HG03097 (cell line): Measurements from ENCODE around the gene FBXO15.

ENCODE experiments used
- ATAC-seq: cut with Tn5 transposase; IDR thresholded peaks from one replicate; pipeline ENCODE4 v1.9.1; 2021; ENCODE audit not compliant: unreplicated experiment, low FRiP score

The FBXO15 gene, protein sequence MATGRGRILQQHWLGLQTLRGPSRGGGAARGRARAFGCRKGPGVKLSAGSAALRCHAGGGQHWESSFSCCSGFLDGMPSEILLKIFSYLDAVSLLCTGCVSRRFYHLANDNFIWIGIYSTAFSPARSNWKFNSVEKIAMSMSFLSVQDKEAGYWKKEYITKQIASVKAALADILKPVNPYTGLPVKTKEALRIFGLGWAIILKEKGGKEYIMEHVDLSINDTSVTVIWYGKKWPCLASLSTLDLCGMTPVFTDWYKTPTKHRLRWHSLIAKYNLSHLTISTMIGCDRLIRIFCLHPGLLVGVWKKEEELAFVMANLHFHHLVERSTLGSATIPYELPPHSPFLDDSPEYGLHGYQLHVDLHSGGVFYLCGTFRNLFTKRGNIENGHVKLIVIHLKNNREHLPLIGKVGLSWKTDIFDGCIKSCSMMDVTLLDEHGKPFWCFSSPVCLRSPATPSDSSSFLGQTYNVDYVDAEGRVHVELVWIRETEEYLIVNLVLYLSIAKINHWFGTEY

GRCh38 chr18:74147779-74148542, at the start of gene FBXO15, which contains the start of gene TIMM21:
Gene FBXO15, minus strand, starts transcription at chr18:74147834. Its CDS starts 49 bp downstream, at chr18:74147785.
Gene TIMM21, plus strand, starts transcription at chr18:74148523. Its CDS starts 286 bp downstream, at chr18:74148809.
- peak; percentile 94 for ATAC-seq

- peak; percentile 94 for ATAC-seq
These were observed 48.8 kb upstream of the FBXO15 start for GRCh38 chr18:74196220-74197119.

DNA sequence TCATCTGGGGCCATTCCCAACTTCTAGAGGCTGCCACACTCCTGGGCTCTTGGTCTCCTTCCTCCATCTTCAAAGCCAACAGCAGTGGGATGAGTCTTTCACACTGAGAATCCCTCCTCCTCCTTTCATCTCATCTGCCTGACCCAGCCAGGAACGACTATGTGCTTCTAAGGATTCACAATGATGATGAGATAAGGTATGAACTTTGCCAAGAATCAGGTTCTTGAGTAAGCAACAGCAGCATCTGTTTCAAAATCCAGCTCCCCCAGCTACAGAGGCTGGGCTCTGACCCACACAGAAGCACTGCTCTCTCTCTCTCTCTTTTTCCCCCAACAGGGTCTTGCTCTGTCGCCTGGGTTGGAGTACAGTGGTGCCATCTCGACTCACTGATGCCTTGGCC, 47.1 kb upstream of the FBXO15 start:
- ATAC-seq = no peak

DNA sequence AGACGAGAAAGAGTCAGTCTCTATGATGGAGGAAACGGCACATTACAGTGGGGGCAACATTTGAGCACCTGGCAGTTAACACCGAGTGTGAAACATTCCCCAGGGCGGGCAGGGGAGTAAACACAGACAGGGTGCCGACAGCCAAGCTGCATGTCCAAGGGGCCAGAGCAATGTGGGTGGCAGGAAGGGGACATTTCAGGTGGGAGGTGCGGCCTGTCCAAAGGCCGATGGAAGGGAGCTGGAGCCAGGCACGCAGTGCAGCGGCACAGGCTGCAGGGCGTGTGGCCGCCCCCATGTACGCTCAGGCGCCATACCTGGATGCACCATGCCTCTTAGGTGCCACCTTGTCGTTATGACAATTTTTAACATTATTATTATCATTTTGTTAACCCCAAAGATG, 43.9 kb upstream of the FBXO15 start:
- ATAC-seq = no peak

DNA sequence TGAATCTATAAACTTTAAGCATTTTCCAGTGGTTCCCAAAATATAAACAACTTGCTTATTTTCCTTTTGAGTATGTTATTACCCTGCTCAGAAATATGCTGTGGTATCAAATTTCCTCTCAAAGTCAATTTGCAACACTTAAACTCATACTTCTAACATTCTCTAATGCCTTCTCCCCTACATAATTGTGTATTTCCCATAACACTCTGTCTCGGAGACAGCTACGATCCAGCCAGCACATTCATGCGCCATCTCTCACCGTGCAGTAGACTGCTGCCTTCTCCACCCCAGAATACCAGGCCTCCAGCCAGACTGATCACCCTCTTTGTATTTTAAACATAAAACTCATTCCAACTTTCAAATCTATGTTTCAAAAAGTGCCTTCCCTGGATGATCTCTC, 42.5 kb upstream of the FBXO15 start:
- ATAC-seq = no peak

GRCh38 chr18:74186661-74187060, 39.0 kb upstream of the FBXO15 start:
- ATAC-seq = no peak

GRCh38 chr18:74185860-74186259, 38.2 kb upstream of the FBXO15 start:
- no peak for ATAC-seq

- ATAC-seq = no peak
These were observed 37.2 kb upstream of the FBXO15 start for GRCh38 chr18:74184875-74185274.

- ATAC-seq = no peak
These were observed 35.5 kb upstream of the FBXO15 start for GRCh38 chr18:74183130-74183529.

GRCh38 chr18:74182335-74182734, 34.7 kb upstream of the FBXO15 start:
- ATAC-seq = no peak

- no peak for ATAC-seq
These were observed 32.1 kb upstream of the FBXO15 start for GRCh38 chr18:74179623-74180199.

GRCh38 chr18:74178884-74179283, 31.2 kb upstream of the FBXO15 start:
- no peak for ATAC-seq

- no peak for ATAC-seq
These were observed 28.0 kb upstream of the FBXO15 start for GRCh38 chr18:74175658-74176057.

- no peak for ATAC-seq
These were observed 25.8 kb upstream of the FBXO15 start for GRCh38 chr18:74173434-74173750.

- ATAC-seq = no peak
These were observed 25.2 kb upstream of the FBXO15 start for GRCh38 chr18:74172697-74173433.

GRCh38 chr18:74171910-74172606, 24.4 kb upstream of the FBXO15 start:
- ATAC-seq = peak; percentile 97

DNA sequence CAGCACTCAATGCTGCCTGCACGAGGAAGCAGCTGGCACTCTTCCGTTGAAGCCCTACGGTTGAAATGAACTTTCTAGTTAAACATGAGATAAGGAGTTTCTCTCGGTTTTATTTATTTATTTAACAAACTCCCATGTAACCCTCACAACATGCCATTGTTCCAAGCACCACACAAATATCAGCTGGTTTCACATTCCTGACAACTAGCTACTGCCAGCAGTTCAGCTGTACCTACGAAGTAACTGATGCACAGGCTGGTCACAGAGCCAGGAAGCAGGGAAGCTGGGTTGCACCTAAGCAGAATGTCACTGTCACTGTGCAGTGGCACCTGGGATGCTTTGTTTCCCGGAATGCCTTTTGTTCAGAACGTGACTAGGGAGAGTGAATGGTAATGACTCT, 18.8 kb upstream of the FBXO15 start:
- ATAC-seq = no peak

- ATAC-seq = no peak
These were observed 15.5 kb upstream of the FBXO15 start for GRCh38 chr18:74163019-74163660.

DNA sequence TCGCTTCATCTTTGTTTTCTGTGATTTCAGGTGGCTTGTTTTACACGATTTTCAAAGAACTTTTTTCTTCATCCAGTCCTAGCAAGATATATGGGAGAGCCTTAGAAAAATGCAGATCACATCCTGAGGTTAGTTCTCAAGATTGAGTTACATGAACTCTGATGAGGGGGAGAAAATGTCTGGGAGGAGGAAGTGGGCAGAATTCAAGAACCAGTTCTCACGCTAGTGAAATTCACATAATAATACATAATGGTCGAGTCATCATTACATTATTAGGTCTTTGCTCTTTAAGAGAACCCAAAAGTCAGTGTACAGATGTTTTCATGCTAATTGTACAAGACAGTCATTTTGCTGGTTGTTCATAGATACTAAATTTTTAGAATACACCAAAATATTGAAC, 7.6 kb upstream of the FBXO15 start:
- no peak for ATAC-seq
